ENCODE data around the gene RPL27A. TPM values are rescaled to one million over a fixed set of nuclear protein-coding genes. Genes with fewer than 3 reads are reported as not detected.

RPL27A gene
- polyA plus RNA-seq, 1 experiment: 988 TPM

DNA sequence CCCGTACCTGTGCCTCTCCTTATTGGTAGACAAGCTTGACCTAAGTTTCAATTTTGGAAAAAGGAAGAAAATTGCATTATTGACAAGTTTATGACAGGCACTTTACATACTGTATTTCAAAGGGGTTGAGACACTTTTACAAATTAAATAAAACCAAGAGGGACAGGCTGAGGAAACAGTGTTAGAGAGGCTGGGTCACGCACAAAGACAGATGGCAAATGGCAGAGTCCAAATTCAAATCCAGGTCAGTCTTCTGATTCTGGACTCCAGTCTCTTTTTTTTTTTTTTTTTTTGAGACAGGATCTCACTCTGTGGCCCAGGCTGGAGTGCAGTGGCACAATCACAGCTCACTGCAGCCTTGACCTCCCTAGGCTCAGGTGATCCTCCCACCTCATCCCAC is 10.2 kb upstream of the RPL27A start:
- DNase-seq (ENCODE audit: low read depth): no peak
- peaks cover 1% of the 10 kb centered on the region; the same call in 1 of the 2 replicates for H3K36me3 ChIP-seq (ENCODE audit: control insufficient read depth, insufficient read depth, low read length)
- POLR2A ChIA-PET: no interaction called here

DNA sequence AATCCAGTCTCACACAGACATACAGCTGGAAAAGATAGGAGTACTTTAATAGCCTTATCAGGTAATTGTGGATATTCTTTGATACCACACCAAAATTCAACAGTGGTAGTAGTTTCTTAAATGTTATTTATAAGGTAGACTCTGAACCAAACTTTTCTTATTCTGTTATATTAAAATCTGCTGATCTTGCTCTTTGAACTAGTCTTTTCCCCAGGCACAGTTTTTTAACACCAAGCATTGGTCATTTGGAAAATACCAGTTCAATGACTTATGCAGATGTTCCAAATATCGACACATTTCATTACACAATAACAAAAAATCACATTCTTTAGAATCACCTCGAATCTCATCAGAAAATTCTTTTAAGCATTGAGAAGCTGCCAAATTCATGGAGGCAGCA is 7.7 kb upstream of the RPL27A start:
- DNase-seq (ENCODE audit: low read depth): no peak
- TF ChIP-seq, protein P1, sequence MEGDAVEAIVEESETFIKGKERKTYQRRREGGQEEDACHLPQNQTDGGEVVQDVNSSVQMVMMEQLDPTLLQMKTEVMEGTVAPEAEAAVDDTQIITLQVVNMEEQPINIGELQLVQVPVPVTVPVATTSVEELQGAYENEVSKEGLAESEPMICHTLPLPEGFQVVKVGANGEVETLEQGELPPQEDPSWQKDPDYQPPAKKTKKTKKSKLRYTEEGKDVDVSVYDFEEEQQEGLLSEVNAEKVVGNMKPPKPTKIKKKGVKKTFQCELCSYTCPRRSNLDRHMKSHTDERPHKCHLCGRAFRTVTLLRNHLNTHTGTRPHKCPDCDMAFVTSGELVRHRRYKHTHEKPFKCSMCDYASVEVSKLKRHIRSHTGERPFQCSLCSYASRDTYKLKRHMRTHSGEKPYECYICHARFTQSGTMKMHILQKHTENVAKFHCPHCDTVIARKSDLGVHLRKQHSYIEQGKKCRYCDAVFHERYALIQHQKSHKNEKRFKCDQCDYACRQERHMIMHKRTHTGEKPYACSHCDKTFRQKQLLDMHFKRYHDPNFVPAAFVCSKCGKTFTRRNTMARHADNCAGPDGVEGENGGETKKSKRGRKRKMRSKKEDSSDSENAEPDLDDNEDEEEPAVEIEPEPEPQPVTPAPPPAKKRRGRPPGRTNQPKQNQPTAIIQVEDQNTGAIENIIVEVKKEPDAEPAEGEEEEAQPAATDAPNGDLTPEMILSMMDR (IDR thresholded peaks at IDR 0.05; ENCODE audit: insufficient read depth, low read depth, low read length): no peak
- Histone ChIP-seq H3K36me3 (ENCODE audit: control insufficient read depth, insufficient read depth, low read length) (peaks cover 9% of the 10 kb centered on the region), H3K4me3 (ENCODE audit: low read depth, low read length) (no peak overlapping the region), H3K27me3 (ENCODE audit: control insufficient read depth, insufficient read depth, low read length) (no peaks in the 10 kb centered on the region)
- POLR2A ChIA-PET: no interaction called here
- CTCF ChIA-PET: no interaction called here

More for the DNA sequence above, 10.2 kb upstream of the RPL27A start:
- H3K27me3 ChIP-seq (ENCODE audit: control insufficient read depth, insufficient read depth, low read length): no peaks in the 10 kb centered on the region
- H3K4me3 ChIP-seq (ENCODE audit: low read depth, low read length): no peak overlapping the region
- TF ChIP-seq, protein P1 (IDR thresholded peaks at IDR 0.05; ENCODE audit: insufficient read depth, low read depth, low read length): no peak
- CTCF ChIA-PET: interaction anchor here (1.5 to 1.8 kb wide), 2 partner anchors 105 to 140 kb away, joined by 3 to 7 read pairs; no protein-coding TSS in a partner anchor

DNA sequence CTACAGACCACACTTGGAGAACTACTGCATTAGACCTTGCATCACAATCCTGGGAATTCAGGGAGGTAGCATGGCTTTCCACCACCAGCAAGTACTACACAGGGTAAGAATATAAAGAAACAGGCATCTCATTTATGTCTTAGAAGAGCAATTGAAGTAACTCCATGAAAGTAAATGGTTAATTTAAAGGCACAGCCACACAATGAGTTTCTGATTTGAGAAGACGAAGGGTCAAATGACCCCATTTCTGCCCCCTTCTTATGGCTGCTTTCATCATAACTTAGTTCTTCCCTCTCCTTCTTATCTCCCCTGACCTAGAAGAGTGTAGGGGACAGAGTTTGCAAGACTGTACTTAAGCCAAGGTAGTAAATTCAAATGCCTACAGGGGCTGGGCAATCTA is 6.1 kb upstream of the RPL27A start:
- ChIA-PET POLR2A (no interaction called here), CTCF (interaction anchor here (0.6 kb wide), 1 partner anchor 419 kb away, joined by 3 read pairs; no protein-coding TSS in a partner anchor)
- Histone ChIP-seq H3K36me3 (ENCODE audit: control insufficient read depth, insufficient read depth, low read length) (peaks cover 9% of the 10 kb centered on the region), H3K4me3 (ENCODE audit: low read depth, low read length) (no peak overlapping the region), H3K27me3 (ENCODE audit: control insufficient read depth, insufficient read depth, low read length) (no peaks in the 10 kb centered on the region)
- no peak for DNase-seq (ENCODE audit: low read depth)
- TF ChIP-seq, protein P1 (IDR thresholded peaks at IDR 0.05; ENCODE audit: insufficient read depth, low read depth, low read length): no peak

DNA sequence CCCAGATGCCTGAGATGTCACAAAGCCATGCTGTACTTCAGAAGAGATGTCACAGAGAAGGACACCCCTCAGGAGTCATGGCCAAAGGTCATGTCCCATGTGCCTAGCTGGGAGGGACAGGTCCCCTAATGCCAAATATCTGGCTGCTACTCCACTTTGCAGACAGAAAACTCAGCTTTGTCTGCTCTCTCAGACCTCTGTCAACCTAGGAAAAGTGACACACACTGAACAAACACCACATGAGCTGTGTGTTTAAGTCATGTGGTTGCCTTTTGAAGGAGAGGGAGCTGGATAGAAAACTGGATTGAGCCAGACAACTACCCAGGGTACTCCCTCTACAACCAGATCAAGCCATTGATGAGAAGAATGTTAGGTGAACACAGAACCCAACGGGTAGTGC is 3.6 kb upstream of the RPL27A start:
- Histone ChIP-seq H3K4me3 (ENCODE audit: low read depth, low read length) (no peak overlapping the region), H3K36me3 (ENCODE audit: control insufficient read depth, insufficient read depth, low read length) (peaks cover 12% of the 10 kb centered on the region), H3K27me3 (ENCODE audit: control insufficient read depth, insufficient read depth, low read length) (no peaks in the 10 kb centered on the region)
- no peak for DNase-seq (ENCODE audit: low read depth)
- TF ChIP-seq, protein P1 (IDR thresholded peaks at IDR 0.05; ENCODE audit: insufficient read depth, low read depth, low read length): no peak
- CTCF ChIA-PET: interaction anchor here (1.1 kb wide), 1 partner anchor 27 kb away, joined by 3 read pairs; no protein-coding TSS in a partner anchor
- POLR2A ChIA-PET: no interaction called here

DNA sequence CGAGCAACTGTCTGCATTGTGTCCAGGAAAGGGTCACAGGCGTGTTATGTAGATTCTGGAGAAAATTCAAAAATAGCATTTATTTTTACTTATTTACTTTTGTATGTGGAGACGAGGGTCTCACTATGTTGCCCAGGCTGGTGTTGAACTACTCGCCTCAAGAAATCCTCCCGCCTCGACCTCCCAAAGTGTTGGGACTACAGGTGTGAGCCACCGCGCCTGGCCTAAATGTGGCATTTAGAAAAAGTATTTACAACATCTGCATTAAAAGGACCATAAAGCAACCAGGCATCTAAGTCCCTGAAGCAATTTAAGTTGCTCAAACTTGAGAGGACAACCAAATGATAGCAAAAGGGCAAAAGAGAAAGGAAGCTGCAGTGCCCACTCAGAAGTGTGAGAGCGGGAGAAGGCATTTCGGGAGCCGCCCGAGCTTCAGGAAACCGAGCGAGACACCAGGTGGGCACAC is 722 bp upstream of the RPL27A start:
- TF ChIP-seq, protein P1 (IDR thresholded peaks at IDR 0.05; ENCODE audit: insufficient read depth, low read depth, low read length): no peak
- Histone ChIP-seq H3K4me3 (ENCODE audit: low read depth, low read length) (peak overlapping the region; percentile 92), H3K27me3 (ENCODE audit: control insufficient read depth, insufficient read depth, low read length) (no peaks in the 10 kb centered on the region), H3K36me3 (ENCODE audit: control insufficient read depth, insufficient read depth, low read length) (peaks cover 20% of the 10 kb centered on the region)
- DNase-seq (ENCODE audit: low read depth): no peak
- CTCF ChIA-PET: interaction anchor here (2.3 kb wide), 1 partner anchor 115 kb away, joined by 8 read pairs; no protein-coding TSS in a partner anchor
- POLR2A ChIA-PET: interaction anchor here (0.6 to 0.9 kb wide), 3 partner anchors 17 to 128 kb away, joined by 3 to 15 read pairs (median 4); no protein-coding TSS in a partner anchor
